AG10803 (cell line): ENCODE data around the gene MOB1B.
"Not testable (repeated sequence)": the region's sequence is repeated elsewhere in the genome, so short reads cannot be mapped to it uniquely, and the experiment has no call there.

ENCODE experiments used
- DNase-seq: peaks from one replicate; pipeline ENCODE4 v3.0.0; 2010; ENCODE audit warnings: low read depth
- H3K4me3 ChIP-seq: 2 replicates; pipeline ENCODE4 v1.5.1; 2011; ENCODE audit warnings: mild to moderate bottlenecking, low read length, control low read depth
- CTCF ChIP-seq: conservative IDR thresholded peaks from 2 replicates; pipeline ENCODE4 v1.5.1; 2011; ENCODE audit warnings: mild to moderate bottlenecking, low read length, control low read depth, inconsistent platforms

The MOB1B gene

GRCh38 chr4:71006203-71006907, 104.2 kb downstream of the MOB1B start:
- no peak for TF ChIP-seq CTCF
- no peak for DNase-seq
- H3K4me3 ChIP-seq: no peak overlapping the region

- DNase-seq: no peak
- TF ChIP-seq CTCF: no peak
- H3K4me3 ChIP-seq: no peak overlapping the region
Observed at GRCh38 chr4:71008196-71008595, 106.0 kb downstream of the MOB1B start.

- DNase-seq: peak; percentile 25
- no peak for TF ChIP-seq CTCF
- H3K4me3 ChIP-seq: no peak overlapping the region
Observed at GRCh38 chr4:71009086-71009485, 106.9 kb downstream of the MOB1B start.

GRCh38 chr4:71009890-71010588, 107.9 kb downstream of the MOB1B start:
- DNase-seq: peak; percentile 51
- H3K4me3 ChIP-seq: no peak overlapping the region
- TF ChIP-seq CTCF: peak; percentile 69

- no peak for TF ChIP-seq CTCF
- DNase-seq: no peak
Observed at GRCh38 chr4:71011451-71011850, 109.3 kb downstream of the MOB1B start.

GRCh38 chr4:71017391-71017790, 115.2 kb downstream of the MOB1B start:
- not testable (repeated sequence) for H3K4me3 ChIP-seq, DNase-seq

More at GRCh38 chr4:71011451-71011850, 109.3 kb downstream of the MOB1B start:
- no peak overlapping the region for H3K4me3 ChIP-seq

GRCh38 chr4:71020611-71021010, 118.4 kb downstream of the MOB1B start:
- no peak for DNase-seq
- no peak for TF ChIP-seq CTCF
- H3K4me3 ChIP-seq: no peak overlapping the region
